A549 (cell line): ENCODE data around the gene ERCC6.

Experiments used
- BCL3 ChIP-seq: fragments of >200 bp; sonication (Bioruptor Twin); formaldehyde crosslinking; IDR thresholded peaks from 3 replicates; pipeline ENCODE4 v1.6.1; 2016
- CTCF ChIP-seq: fragments of >200 bp; sonication (Bioruptor Twin); formaldehyde crosslinking; IDR thresholded peaks from 3 replicates; pipeline ENCODE4 v1.5.1; 2016
- ELK1 ChIP-seq: fragments of 150-350 bp; IDR thresholded peaks from 2 replicates; pipeline ENCODE4 v1.6.1; 2014; ENCODE audit warnings: low read depth, mild to moderate bottlenecking, low read length
- FOXS1 ChIP-seq: fragments of 250-450 bp; sonication (Bioruptor Pico); IDR thresholded peaks from 2 replicates; pipeline ENCODE4 v1.5.0; 2020; ENCODE audit warnings: mild to moderate bottlenecking, moderate library complexity
- MAFK ChIP-seq: fragments of 450-650 bp; IDR thresholded peaks from 2 replicates; pipeline ENCODE4 v1.6.1; 2014; ENCODE audit not compliant: partially characterized antibody
- NR3C1 ChIP-seq: fragments of >200 bp; sonication (Bioruptor Twin); formaldehyde crosslinking; IDR thresholded peaks from 3 replicates; pipeline ENCODE4 v1.6.1; 2017
- POLR2A ChIP-seq: IDR thresholded peaks from 2 replicates; pipeline ENCODE4 v1.6.1; 2012; ENCODE audit warnings: mild to moderate bottlenecking, low read length
- RFX5 ChIP-seq: fragments of 450-650 bp; IDR thresholded peaks from 2 replicates; pipeline ENCODE4 v1.7.1; 2014; ENCODE audit warnings: antibody characterized with exemption, mild to moderate bottlenecking, moderate library complexity
- ZFP36 ChIP-seq: fragments of 450-650 bp; IDR thresholded peaks from 2 replicates; pipeline ENCODE4 v1.6.1; 2014; ENCODE audit warnings: borderline replicate concordance; ENCODE audit not compliant: partially characterized antibody

DNA sequence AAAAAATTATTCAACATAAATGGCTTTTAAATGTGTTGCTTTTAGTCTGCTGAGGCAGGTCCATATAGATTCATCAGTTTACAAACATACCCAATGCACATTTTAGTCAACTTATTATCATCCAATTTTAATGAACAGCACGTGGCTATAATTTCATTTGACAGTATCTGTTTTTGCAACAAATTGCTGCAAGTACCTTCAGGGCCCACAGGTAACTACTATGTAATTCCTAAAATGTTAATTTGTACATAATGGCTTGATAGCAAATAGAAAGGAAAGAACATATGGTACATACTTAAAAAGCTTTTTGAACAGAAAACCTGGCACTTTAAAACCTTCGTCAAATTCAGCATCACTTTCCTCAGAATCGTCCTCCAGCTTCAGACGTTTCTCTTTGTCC lies 33.3 kb downstream of the ERCC6 start:
- TF ChIP-seq ELK1: no peak
- TF ChIP-seq CTCF: no peak
- no peak for TF ChIP-seq POLR2A
- no peak for TF ChIP-seq RFX5
- no peak for TF ChIP-seq FOXS1 (CRISPR knock-in tag)
- no peak for TF ChIP-seq NR3C1
- no peak for TF ChIP-seq BCL3
- no peak for TF ChIP-seq MAFK
- TF ChIP-seq ZFP36: no peak
